IMR-90 (cell line): ENCODE results near the gene DCUN1D1. TPM values are rescaled to one million over a fixed set of nuclear protein-coding genes. Genes with fewer than 3 reads are reported as not detected.

Experiments
- ATAC-seq: fragments of 200-7000 bp; cut with Tn5 transposase; 2 replicates; pipeline ENCODE4 v1.9.1; 2020; ENCODE audit warnings: low read depth, mild to moderate bottlenecking, moderate library complexity
- BruUV-seq: library from RNA; stranded (reverse); fragments of 400-500 nt; replicated peaks from 2 replicates; lab custom pipeline; 2021; lab: Mats Ljungman, UMichigan
- CTCF ChIA-PET: fragments of 300-600 bp; formaldehyde crosslinking; extraction: SDS; loops from one replicate; lab custom pipeline; 2021; ENCODE audit warnings: antibody characterized with exemption; lab: Yijun Ruan, JAX
- POLR2A ChIA-PET: fragments of 300-600 bp; sonication (Branson Sonifier 250); formaldehyde crosslinking; loops from one replicate; lab custom pipeline; 2022; ENCODE audit warnings: antibody characterized with exemption; ENCODE audit not compliant: unreplicated experiment; lab: Charles Lee
- DNase-seq: peaks from one replicate; pipeline ENCODE4 v3.0.0; 2013
- H2AFZ ChIP-seq: replicated peaks from 2 replicates; pipeline ENCODE3; 2013; ENCODE audit warnings: low read length, mild to moderate bottlenecking; ENCODE audit not compliant: poor library complexity
- H2AK5ac ChIP-seq: 2 replicates; pipeline ENCODE4 v1.6.1; 2013; ENCODE audit warnings: low read depth, low read length, inconsistent platforms
- H2AK9ac ChIP-seq: replicated peaks from 2 replicates; pipeline ENCODE3; 2013; ENCODE audit warnings: mild to moderate bottlenecking, low read depth, low read length, moderate library complexity; ENCODE audit not compliant: poor library complexity
- H2BK120ac ChIP-seq: 2 replicates; pipeline ENCODE4 v1.6.1; 2013; ENCODE audit warnings: low read depth, low read length, inconsistent platforms
- H2BK15ac ChIP-seq: 3 replicates; pipeline ENCODE4 v1.6.1; 2013; ENCODE audit warnings: low read depth, low read length, inconsistent platforms
- H2BK20ac ChIP-seq: 2 replicates; pipeline ENCODE4 v1.6.1; 2013; ENCODE audit warnings: low read depth, mild to moderate bottlenecking, inconsistent platforms, low read length, moderate library complexity
- H2BK5ac ChIP-seq: 2 replicates; pipeline ENCODE4 v1.6.1; 2013; ENCODE audit warnings: mild to moderate bottlenecking, low read depth, low read length, inconsistent platforms; ENCODE audit not compliant: poor library complexity, severe bottlenecking
- H3K14ac ChIP-seq: replicated peaks from 2 replicates; pipeline ENCODE4 v1.6.1; 2013; ENCODE audit warnings: low read depth, low read length, inconsistent platforms
- H3K18ac ChIP-seq: 2 replicates; pipeline ENCODE4 v1.6.1; 2013; ENCODE audit warnings: low read depth, low read length, control low read depth
- H3K23ac ChIP-seq: 2 replicates; pipeline ENCODE4 v1.6.1; 2013; ENCODE audit warnings: low read depth, low read length, inconsistent platforms
- H3K27ac ChIP-seq: 2 replicates; pipeline ENCODE4 v1.5.1; 2013; ENCODE audit warnings: mild to moderate bottlenecking, control low read depth, low read length; ENCODE audit not compliant: insufficient read depth
- H3K27me3 ChIP-seq: 2 replicates; pipeline ENCODE4 v1.6.1; 2013; ENCODE audit warnings: low read length; ENCODE audit not compliant: control insufficient read depth, insufficient read depth
- H3K36me3 ChIP-seq: 2 replicates; pipeline ENCODE4 v1.6.1; 2013; ENCODE audit warnings: low read length, mixed read lengths; ENCODE audit not compliant: control insufficient read depth, insufficient read depth
- H3K4ac ChIP-seq: 2 replicates; pipeline ENCODE4 v1.6.1; 2013; ENCODE audit warnings: low read depth, low read length, inconsistent platforms
- H3K4me1 ChIP-seq: 2 replicates; pipeline ENCODE4 v1.6.1; 2013; ENCODE audit warnings: low read length, mixed read lengths; ENCODE audit not compliant: control insufficient read depth, insufficient read depth
- H3K4me2 ChIP-seq: 2 replicates; pipeline ENCODE4 v1.6.1; 2013; ENCODE audit warnings: low read depth, mild to moderate bottlenecking, control low read depth, low read length, moderate library complexity
- H3K4me3 ChIP-seq: 2 replicates; pipeline ENCODE4 v1.5.1; 2013; ENCODE audit warnings: low read depth, mild to moderate bottlenecking, control low read depth, low read length, moderate library complexity; ENCODE audit not compliant: insufficient read depth
- H3K56ac ChIP-seq: 2 replicates; pipeline ENCODE4 v1.6.1; 2013; ENCODE audit warnings: low read length, inconsistent platforms; ENCODE audit not compliant: insufficient read depth; ENCODE audit errors: extremely low read depth
- H3K79me1 ChIP-seq, 2 experiments: 2 replicates each; pipeline ENCODE4 v1.6.1; 2013; ENCODE audit warnings: low read length in 2 of 2, inconsistent platforms in 1 of 2, low read depth in 1 of 2
- H3K9ac ChIP-seq: 2 replicates; pipeline ENCODE4 v1.6.1; 2013; ENCODE audit warnings: low read depth, low read length, control low read depth
- H3K9me1 ChIP-seq: 2 replicates; pipeline ENCODE4 v1.6.1; 2013; ENCODE audit warnings: low read length, inconsistent platforms; ENCODE audit not compliant: insufficient read depth
- H3K9me3 ChIP-seq: 2 replicates; pipeline ENCODE4 v1.6.1; 2013; ENCODE audit warnings: low read length; ENCODE audit not compliant: control insufficient read depth, insufficient read depth
- H4K20me1 ChIP-seq: 2 replicates; pipeline ENCODE4 v1.6.1; 2013; ENCODE audit warnings: low read length, inconsistent platforms; ENCODE audit not compliant: insufficient read depth
- H4K5ac ChIP-seq: 2 replicates; pipeline ENCODE4 v1.6.1; 2013; ENCODE audit warnings: mild to moderate bottlenecking, low read depth, low read length, control low read depth
- H4K8ac ChIP-seq, 2 experiments: 2 replicates each; pipeline ENCODE4 v1.6.1; 2013; ENCODE audit warnings: low read depth in 2 of 2, low read length in 2 of 2, control low read depth in 1 of 2, inconsistent platforms in 1 of 2
- H4K91ac ChIP-seq: 2 replicates; pipeline ENCODE4 v1.6.1; 2013; ENCODE audit warnings: low read depth, low read length, inconsistent platforms; ENCODE audit not compliant: insufficient read depth
- BHLHE40 ChIP-seq: fragments of 150-350 bp; IDR thresholded peaks from 2 replicates; pipeline ENCODE4 v1.6.1; 2016; ENCODE audit warnings: mild to moderate bottlenecking, low read depth, low read length
- CEBPB ChIP-seq: IDR thresholded peaks from 2 replicates; pipeline ENCODE4 v1.6.1; 2012; ENCODE audit warnings: low read depth, low read length, improper control_type of control experiment
- CHD1 ChIP-seq: IDR thresholded peaks from 2 replicates; pipeline ENCODE4 v1.6.1; 2012; ENCODE audit warnings: low read depth, low read length, improper control_type of control experiment
- CTCF ChIP-seq: conservative IDR thresholded peaks from 2 replicates; pipeline ENCODE4 v1.5.1; 2012; ENCODE audit warnings: mild to moderate bottlenecking, low read depth, low read length, improper control_type of control experiment
- ELK1 ChIP-seq: fragments of 150-350 bp; IDR thresholded peaks from 2 replicates; pipeline ENCODE4 v1.6.1; 2016; ENCODE audit warnings: low read depth, mild to moderate bottlenecking, low read length, moderate library complexity, borderline replicate concordance
- FOS ChIP-seq: fragments of 150-350 bp; IDR thresholded peaks from 2 replicates; pipeline ENCODE4 v1.6.1; 2016; ENCODE audit warnings: low read depth, low read length
- MAFK ChIP-seq: IDR thresholded peaks from 2 replicates; pipeline ENCODE4 v1.6.1; 2012; ENCODE audit warnings: low read depth, low read length, improper control_type of control experiment
- MAZ ChIP-seq: IDR thresholded peaks from 2 replicates; pipeline ENCODE4 v1.6.1; 2012; ENCODE audit warnings: low read depth, mild to moderate bottlenecking, low read length, improper control_type of control experiment, moderate library complexity, borderline replicate concordance
- MXI1 ChIP-seq: IDR thresholded peaks from 2 replicates; pipeline ENCODE4 v1.6.1; 2012; ENCODE audit warnings: low read depth, mild to moderate bottlenecking, low read length, moderate library complexity, borderline replicate concordance
- NFE2L2 ChIP-seq: fragments of 150-350 bp; IDR thresholded peaks from 2 replicates; pipeline ENCODE4 v1.6.1; 2016; ENCODE audit warnings: low read depth, mild to moderate bottlenecking, low read length
- POLR2A ChIP-seq: IDR thresholded peaks from 2 replicates; pipeline ENCODE4 v1.6.1; 2012; ENCODE audit warnings: mild to moderate bottlenecking, low read depth, low read length
- RAD21 ChIP-seq: IDR thresholded peaks from 2 replicates; pipeline ENCODE4 v1.6.1; 2012; ENCODE audit warnings: low read length, improper control_type of control experiment
- RCOR1 ChIP-seq: IDR thresholded peaks from 2 replicates; pipeline ENCODE4 v1.6.1; 2012; ENCODE audit warnings: mild to moderate bottlenecking, low read length, improper control_type of control experiment; ENCODE audit not compliant: insufficient replicate concordance
- RFX5 ChIP-seq: IDR thresholded peaks from 2 replicates; pipeline ENCODE4 v1.8.0; 2012; ENCODE audit warnings: low read depth, mild to moderate bottlenecking, low read length, moderate library complexity
- SMC3 ChIP-seq: fragments of 150-350 bp; IDR thresholded peaks from 2 replicates; pipeline ENCODE4 v1.6.1; 2016; ENCODE audit warnings: low read depth, mild to moderate bottlenecking, antibody characterized with exemption, low read length, moderate library complexity
- USF2 ChIP-seq: fragments of 150-350 bp; IDR thresholded peaks from 2 replicates; pipeline ENCODE4 v1.6.1; 2017; ENCODE audit warnings: mild to moderate bottlenecking, antibody characterized with exemption, low read length, low read depth
- WGBS, 2 experiments: methylation state at CpG; one replicate each; pipeline versions ENCODE4 v1.1.5 to v1.1.7; 2013; ENCODE audit warnings: missing lambda C conversion rate in 2 of 2; ENCODE audit not compliant: insufficient read length in 1 of 2; ENCODE audit errors: extremely low coverage in 2 of 2; 5-methylcytosine and 5-hydroxymethylcytosine counted together
- dilution Hi-C: fragments of 300-500 bp; cut with HindIII; formaldehyde crosslinking; loops from one replicate; pipeline ENCODE4 v1.14.3; 2018; ENCODE audit warnings: low sequenced_read_pairs; ENCODE audit not compliant: unreplicated experiment
- in situ Hi-C: fragments of 300-500 bp; cut with MboI; formaldehyde crosslinking; loops from 3 replicates; pipeline ENCODE4 v1.14.3; 2019; ENCODE audit warnings: low sequenced_read_pairs, inconsistent platforms, mixed read lengths
- intact Hi-C: fragments of 100-400 bp; cut with micrococcal nuclease; formaldehyde crosslinking; loops from 2 replicates; pipeline ENCODE4 v1.10.0; 2022
- polyA plus RNA-seq, 3 experiments: library from polyadenylated mRNA; depleted of rRNA; stranded (reverse); fragments of >200 nt; gene quantifications; 2 replicates each; pipeline ENCODE4 v1.2.3, GENCODE V29; 2012; ENCODE audit warnings: low replicate concordance in 1 of 3
- total RNA-seq: library from RNA; depleted of rRNA; stranded (reverse); fragments of >200 nt; gene quantifications from 2 replicates; pipeline ENCODE4 v1.2.3, GENCODE V29; 2012

DCUN1D1 gene
- total and polyA plus RNA-seq, 2 of the 4 experiments (the other 2 are of a cell fraction) = 12.5 to 17.7 TPM

DNA sequence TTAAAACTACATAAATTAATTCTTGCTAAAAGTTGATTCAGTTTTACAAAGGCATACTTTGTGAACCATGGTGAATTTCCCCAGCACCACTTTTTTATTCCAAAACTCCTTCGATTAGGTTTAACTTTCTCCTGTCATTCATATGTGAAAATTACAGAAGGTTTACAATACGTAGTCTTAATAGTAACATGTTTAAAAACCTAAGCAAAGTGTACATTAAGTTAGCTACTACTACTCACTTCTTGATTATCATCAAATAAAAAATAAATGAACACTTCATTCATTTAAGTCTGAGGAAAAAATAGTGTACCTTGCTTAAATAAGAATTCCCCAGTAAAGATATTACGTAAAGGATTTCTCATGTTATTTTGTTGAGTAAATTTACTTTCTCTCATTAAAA lies 38.6 kb downstream of the DCUN1D1 start:
- no peak for TF ChIP-seq MXI1
- no peak for TF ChIP-seq CTCF
- no peak for TF ChIP-seq MAFK
- no peak for TF ChIP-seq ELK1
- no peak for TF ChIP-seq RCOR1
- no peak for TF ChIP-seq MAZ
- no peak for TF ChIP-seq CEBPB
- no peak for TF ChIP-seq NFE2L2
- TF ChIP-seq USF2 = no peak
- no peak for TF ChIP-seq CHD1
- no peak for TF ChIP-seq SMC3
- no peak for TF ChIP-seq POLR2A
- TF ChIP-seq FOS = no peak
- TF ChIP-seq RAD21 = no peak
- no peak for TF ChIP-seq BHLHE40
- TF ChIP-seq RFX5 = no peak
- Histone ChIP-seq H2AFZ (no peak overlapping the region), H3K18ac (no peak overlapping the region), H2BK20ac (no peak overlapping the region), H4K91ac (no peak overlapping the region), H3K4me2 (no peak overlapping the region), H3K36me3 (peaks cover 1% of the 10 kb centered on the region; the same call in 1 of the 2 replicates), H3K79me1 (no peaks in the 10 kb centered on the region), H3K27me3 (no peaks in the 10 kb centered on the region), H2AK5ac (no peak overlapping the region), H2BK120ac (no peak overlapping the region), H3K27ac (no peak overlapping the region), H4K8ac (no peak overlapping the region), H4K5ac (no peak overlapping the region), H3K9me3 (no peaks in the 10 kb centered on the region), H3K4me1 (no peaks in the 10 kb centered on the region), H3K56ac (no peak overlapping the region; the same call in 1 of the 2 replicates), H3K23ac (no peak overlapping the region), H2BK5ac (no peak overlapping the region), H2BK15ac (no peak overlapping the region), H4K20me1 (no peaks in the 10 kb centered on the region), H2AK9ac (no peak overlapping the region), H3K14ac (no peak overlapping the region), H3K9ac (no peak overlapping the region), H3K4me3 (no peak overlapping the region), H3K4ac (no peak overlapping the region), H3K9me1 (0 out of 2 replicates have a peak, but pooled peaks cover 3% of the 10 kb centered on the region)
- BruUV-seq = no TSS peak
- in situ Hi-C loops (no loop called here), intact Hi-C loops (loop anchor here (1.0 kb wide), 1 partner anchor 13 kb away; no protein-coding TSS in a partner anchor), dilution Hi-C loops (no loop called here)
- POLR2A ChIA-PET = no interaction called here
- no CpG with 5 or more reads among the region's 3 CpGs for WGBS, 2 experiments
- CTCF ChIA-PET = no interaction called here
- ATAC-seq (no peak), DNase-seq (no peak)
